WTC11 (cell line): ENCODE results near the gene ROR2. TPM values are rescaled to one million over a fixed set of nuclear protein-coding genes. Genes with fewer than 3 reads are reported as not detected.

Source experiments
- ATAC-seq: fragments of 200-7000 bp; cut with Tn5 transposase; 2 replicates; pipeline ENCODE4 v1.10.0; 2021; ENCODE audit warnings: mild to moderate bottlenecking, moderate library complexity
- CTCF ChIA-PET: fragments of 300-600 bp; sonication (Branson Sonifier 250); formaldehyde crosslinking; loops from one replicate; lab custom pipeline; 2021; ENCODE audit warnings: antibody characterized with exemption; lab: Charles Lee
- POLR2A ChIA-PET: fragments of 350-600 bp; sonication (Branson Sonifier 250); formaldehyde crosslinking; loops from one replicate; lab custom pipeline; 2021; ENCODE audit warnings: antibody characterized with exemption; lab: Charles Lee
- DNase-seq: peaks from one replicate; pipeline ENCODE4 v3.0.0; 2021; ENCODE audit warnings: low spot score
- H3K27ac Mint-ChIP-seq: 2 replicates; pipeline ENCODE4 v1.8.0; 2021; ENCODE audit warnings: mixed read lengths
- H3K27me3 Mint-ChIP-seq: 2 replicates; pipeline ENCODE4 v1.8.0; 2021; ENCODE audit warnings: low read depth, mild to moderate bottlenecking, moderate library complexity, mixed read lengths
- H3K36me3 Mint-ChIP-seq: 2 replicates; pipeline ENCODE4 v1.8.0; 2021; ENCODE audit warnings: mixed read lengths
- H3K4me1 Mint-ChIP-seq: 2 replicates; pipeline ENCODE4 v1.8.0; 2022; ENCODE audit warnings: mixed read lengths
- H3K4me3 Mint-ChIP-seq: 2 replicates; pipeline ENCODE4 v1.8.0; 2021; ENCODE audit warnings: mild to moderate bottlenecking, moderate library complexity, mixed read lengths
- H3K9me3 Mint-ChIP-seq: 2 replicates; pipeline ENCODE4 v1.8.0; 2021; ENCODE audit warnings: mixed read lengths
- CREB1 ChIP-seq: sonication (generic); formaldehyde crosslinking; IDR thresholded peaks from 2 replicates; pipeline ENCODE4 v1.8.0; 2023; ENCODE audit warnings: mild to moderate bottlenecking, missing genetic modification reagents
- HMGA2 ChIP-seq: fragments of 250-450 bp; sonication (Bioruptor Pico); IDR thresholded peaks from 2 replicates; pipeline ENCODE4 v1.4.0; 2021; ENCODE audit warnings: mild to moderate bottlenecking, moderate library complexity
- ZNF263 ChIP-seq: sonication (generic); formaldehyde crosslinking; IDR thresholded peaks from 2 replicates; pipeline ENCODE4 v1.8.1; 2022; ENCODE audit warnings: low read depth, mild to moderate bottlenecking, moderate library complexity, missing genetic modification reagents
- total RNA-seq: library from RNA; stranded (reverse); gene quantifications from 3 replicates; pipeline ENCODE4 v1.2.3, GENCODE V29; 2021
- TF ChIP-seq, protein P1 (sequence below): fragments of 250-450 bp; sonication (Bioruptor Pico); IDR thresholded peaks from 2 replicates; pipeline ENCODE4 v1.9.0; 2021; ENCODE audit warnings: mild to moderate bottlenecking, borderline replicate concordance
- TF ChIP-seq, protein P2 (sequence below): sonication (generic); formaldehyde crosslinking; IDR thresholded peaks from 2 replicates; pipeline ENCODE4 v1.8.1; 2022; ENCODE audit warnings: low read depth, missing genetic modification reagents, borderline replicate concordance
- TF ChIP-seq, protein P3 (sequence below): sonication (generic); formaldehyde crosslinking; IDR thresholded peaks from 2 replicates; pipeline ENCODE4 v1.8.1; 2022; ENCODE audit warnings: low read depth, mild to moderate bottlenecking, moderate library complexity, missing genetic modification reagents, borderline replicate concordance
- TF ChIP-seq, protein P4 (sequence below): sonication (generic); formaldehyde crosslinking; IDR thresholded peaks from 2 replicates; pipeline ENCODE4 v1.8.0; 2023; ENCODE audit warnings: missing genetic modification reagents
- TF ChIP-seq, protein P5 (sequence below): sonication (generic); formaldehyde crosslinking; IDR thresholded peaks from 2 replicates; pipeline ENCODE4 v1.8.0; 2022; ENCODE audit warnings: mild to moderate bottlenecking, missing genetic modification reagents

The ROR2 gene
- total RNA-seq, 1 experiment from 2014 or later: 19.8 TPM

DNA sequence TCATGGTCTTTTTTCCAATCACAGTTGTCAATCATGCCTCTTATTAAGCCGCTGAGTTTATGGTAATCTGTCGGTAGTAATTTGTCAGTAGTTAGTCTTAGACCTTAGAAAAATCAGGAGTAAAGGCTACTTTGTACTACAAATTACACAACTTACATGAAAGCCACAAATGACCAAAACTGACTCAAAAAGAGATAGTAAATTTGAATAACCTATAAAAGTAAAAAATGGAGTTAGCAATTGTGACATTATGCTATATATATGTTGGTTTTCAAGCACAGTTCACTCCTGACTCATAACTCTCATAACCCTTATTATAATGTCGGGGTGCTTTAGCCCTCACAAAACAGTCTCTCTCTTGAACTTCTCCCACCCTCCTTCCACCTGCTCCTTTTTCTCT lies 251.8 kb downstream of the ROR2 start:
- no peak for ATAC-seq
- H3K9me3 Mint-ChIP-seq: peaks cover 6% of the 10 kb centered on the region
- CTCF ChIA-PET: interaction anchor here (0.8 kb wide), 1 partner anchor 29 kb away, joined by 3 read pairs; no protein-coding TSS in a partner anchor

DNA sequence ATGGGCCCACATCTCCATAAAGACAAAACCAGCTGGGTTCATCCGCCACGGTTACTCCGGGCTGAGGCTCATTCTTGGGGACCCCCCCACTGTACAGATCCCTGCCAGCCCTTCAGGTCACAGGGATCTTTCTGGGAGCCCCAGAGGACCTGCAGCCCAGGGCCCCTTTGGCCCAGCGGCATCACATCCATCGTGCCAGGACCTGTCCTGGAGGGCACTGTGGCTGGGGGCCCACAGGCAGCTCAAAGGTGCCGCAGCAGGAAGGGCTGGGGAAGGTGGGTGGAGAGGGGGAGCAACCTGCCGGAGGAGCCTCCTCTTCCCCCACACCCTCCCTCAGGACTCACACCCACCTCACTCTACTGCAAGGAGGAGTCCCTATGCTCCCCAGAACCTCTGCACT lies 252.8 kb downstream of the ROR2 start:
- DNase-seq (no peak), ATAC-seq (no peak)
- POLR2A ChIA-PET: no interaction called here
- peaks cover 28% of the 10 kb centered on the region for H3K4me1 Mint-ChIP-seq
- no peaks in the 10 kb centered on the region for H3K9me3 Mint-ChIP-seq
- CTCF ChIA-PET: no interaction called here
- H3K27ac Mint-ChIP-seq: no peak overlapping the region
- no peak overlapping the region for H3K4me3 Mint-ChIP-seq
- H3K27me3 Mint-ChIP-seq: no peaks in the 10 kb centered on the region
- no peaks in the 10 kb centered on the region for H3K36me3 Mint-ChIP-seq
- no peak for TF ChIP-seq CREB1

More for the DNA sequence above, 251.8 kb downstream of the ROR2 start:
- H3K4me1 Mint-ChIP-seq: peaks cover 21% of the 10 kb centered on the region
- no peak for DNase-seq
- TF ChIP-seq, protein P1, sequence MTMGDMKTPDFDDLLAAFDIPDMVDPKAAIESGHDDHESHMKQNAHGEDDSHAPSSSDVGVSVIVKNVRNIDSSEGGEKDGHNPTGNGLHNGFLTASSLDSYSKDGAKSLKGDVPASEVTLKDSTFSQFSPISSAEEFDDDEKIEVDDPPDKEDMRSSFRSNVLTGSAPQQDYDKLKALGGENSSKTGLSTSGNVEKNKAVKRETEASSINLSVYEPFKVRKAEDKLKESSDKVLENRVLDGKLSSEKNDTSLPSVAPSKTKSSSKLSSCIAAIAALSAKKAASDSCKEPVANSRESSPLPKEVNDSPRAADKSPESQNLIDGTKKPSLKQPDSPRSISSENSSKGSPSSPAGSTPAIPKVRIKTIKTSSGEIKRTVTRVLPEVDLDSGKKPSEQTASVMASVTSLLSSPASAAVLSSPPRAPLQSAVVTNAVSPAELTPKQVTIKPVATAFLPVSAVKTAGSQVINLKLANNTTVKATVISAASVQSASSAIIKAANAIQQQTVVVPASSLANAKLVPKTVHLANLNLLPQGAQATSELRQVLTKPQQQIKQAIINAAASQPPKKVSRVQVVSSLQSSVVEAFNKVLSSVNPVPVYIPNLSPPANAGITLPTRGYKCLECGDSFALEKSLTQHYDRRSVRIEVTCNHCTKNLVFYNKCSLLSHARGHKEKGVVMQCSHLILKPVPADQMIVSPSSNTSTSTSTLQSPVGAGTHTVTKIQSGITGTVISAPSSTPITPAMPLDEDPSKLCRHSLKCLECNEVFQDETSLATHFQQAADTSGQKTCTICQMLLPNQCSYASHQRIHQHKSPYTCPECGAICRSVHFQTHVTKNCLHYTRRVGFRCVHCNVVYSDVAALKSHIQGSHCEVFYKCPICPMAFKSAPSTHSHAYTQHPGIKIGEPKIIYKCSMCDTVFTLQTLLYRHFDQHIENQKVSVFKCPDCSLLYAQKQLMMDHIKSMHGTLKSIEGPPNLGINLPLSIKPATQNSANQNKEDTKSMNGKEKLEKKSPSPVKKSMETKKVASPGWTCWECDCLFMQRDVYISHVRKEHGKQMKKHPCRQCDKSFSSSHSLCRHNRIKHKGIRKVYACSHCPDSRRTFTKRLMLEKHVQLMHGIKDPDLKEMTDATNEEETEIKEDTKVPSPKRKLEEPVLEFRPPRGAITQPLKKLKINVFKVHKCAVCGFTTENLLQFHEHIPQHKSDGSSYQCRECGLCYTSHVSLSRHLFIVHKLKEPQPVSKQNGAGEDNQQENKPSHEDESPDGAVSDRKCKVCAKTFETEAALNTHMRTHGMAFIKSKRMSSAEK (CRISPR knock-in tag): no peak
- TF ChIP-seq, protein P2, sequence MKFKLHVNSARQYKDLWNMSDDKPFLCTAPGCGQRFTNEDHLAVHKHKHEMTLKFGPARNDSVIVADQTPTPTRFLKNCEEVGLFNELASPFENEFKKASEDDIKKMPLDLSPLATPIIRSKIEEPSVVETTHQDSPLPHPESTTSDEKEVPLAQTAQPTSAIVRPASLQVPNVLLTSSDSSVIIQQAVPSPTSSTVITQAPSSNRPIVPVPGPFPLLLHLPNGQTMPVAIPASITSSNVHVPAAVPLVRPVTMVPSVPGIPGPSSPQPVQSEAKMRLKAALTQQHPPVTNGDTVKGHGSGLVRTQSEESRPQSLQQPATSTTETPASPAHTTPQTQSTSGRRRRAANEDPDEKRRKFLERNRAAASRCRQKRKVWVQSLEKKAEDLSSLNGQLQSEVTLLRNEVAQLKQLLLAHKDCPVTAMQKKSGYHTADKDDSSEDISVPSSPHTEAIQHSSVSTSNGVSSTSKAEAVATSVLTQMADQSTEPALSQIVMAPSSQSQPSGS (CRISPR knock-in tag): no peak
- TF ChIP-seq ZNF263 (CRISPR knock-in tag) (no peak), HMGA2 (CRISPR knock-in tag) (no peak)
- TF ChIP-seq, protein P3, sequence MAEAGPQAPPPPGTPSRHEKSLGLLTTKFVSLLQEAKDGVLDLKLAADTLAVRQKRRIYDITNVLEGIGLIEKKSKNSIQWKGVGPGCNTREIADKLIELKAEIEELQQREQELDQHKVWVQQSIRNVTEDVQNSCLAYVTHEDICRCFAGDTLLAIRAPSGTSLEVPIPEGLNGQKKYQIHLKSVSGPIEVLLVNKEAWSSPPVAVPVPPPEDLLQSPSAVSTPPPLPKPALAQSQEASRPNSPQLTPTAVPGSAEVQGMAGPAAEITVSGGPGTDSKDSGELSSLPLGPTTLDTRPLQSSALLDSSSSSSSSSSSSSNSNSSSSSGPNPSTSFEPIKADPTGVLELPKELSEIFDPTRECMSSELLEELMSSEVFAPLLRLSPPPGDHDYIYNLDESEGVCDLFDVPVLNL (CRISPR knock-in tag): no peak
- TF ChIP-seq, protein P4, sequence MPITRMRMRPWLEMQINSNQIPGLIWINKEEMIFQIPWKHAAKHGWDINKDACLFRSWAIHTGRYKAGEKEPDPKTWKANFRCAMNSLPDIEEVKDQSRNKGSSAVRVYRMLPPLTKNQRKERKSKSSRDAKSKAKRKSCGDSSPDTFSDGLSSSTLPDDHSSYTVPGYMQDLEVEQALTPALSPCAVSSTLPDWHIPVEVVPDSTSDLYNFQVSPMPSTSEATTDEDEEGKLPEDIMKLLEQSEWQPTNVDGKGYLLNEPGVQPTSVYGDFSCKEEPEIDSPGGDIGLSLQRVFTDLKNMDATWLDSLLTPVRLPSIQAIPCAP: no peak
- TF ChIP-seq, all 79 proteins: peak for 0
- POLR2A ChIA-PET: no interaction called here
- H3K4me3 Mint-ChIP-seq: no peak overlapping the region
- 0 out of 2 replicates have a peak, but pooled peaks cover under 1% of the 10 kb centered on the region for H3K36me3 Mint-ChIP-seq
- H3K27me3 Mint-ChIP-seq: no peaks in the 10 kb centered on the region
- H3K27ac Mint-ChIP-seq: no peak overlapping the region

DNA sequence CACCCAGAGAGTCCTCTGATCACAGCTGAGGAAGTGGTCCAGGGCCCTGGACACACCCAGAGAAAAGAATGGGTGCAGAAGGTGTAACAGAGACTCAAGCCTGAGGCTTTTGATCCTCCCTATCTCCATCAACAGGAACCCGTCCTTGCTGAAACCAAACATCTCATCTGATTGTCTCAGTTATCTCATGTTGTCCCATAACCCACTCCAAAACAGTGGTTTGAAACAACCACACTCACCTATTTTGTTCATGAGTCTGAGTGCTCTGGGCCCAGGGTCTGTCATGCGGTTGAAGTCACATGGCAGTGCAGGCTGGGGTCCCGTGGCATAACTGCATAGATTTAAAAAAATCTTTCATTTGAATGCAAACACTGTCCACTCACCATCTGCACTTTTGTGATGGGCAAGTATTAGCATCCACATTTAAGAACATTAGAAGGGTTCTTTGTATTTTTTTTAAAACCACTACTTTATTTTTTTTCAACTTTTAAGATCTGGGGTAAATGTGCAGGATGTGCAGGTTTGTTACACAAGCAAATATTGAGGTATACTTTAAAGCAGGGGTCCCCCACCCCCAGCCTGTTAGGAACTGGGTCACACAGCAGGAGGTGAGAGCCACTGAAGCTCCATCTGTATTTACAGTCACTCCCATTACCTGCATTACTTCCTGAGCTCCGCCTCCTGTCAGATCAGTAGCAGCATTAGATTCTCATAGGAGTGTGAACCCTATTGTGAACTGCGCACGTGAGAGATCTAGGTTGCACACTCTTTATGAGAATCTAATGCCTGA lies 255.8 kb downstream of the ROR2 start:
- Mint-ChIP-seq H3K27me3 (no peaks in the 10 kb centered on the region), H3K9me3 (no peaks in the 10 kb centered on the region), H3K36me3 (no peaks in the 10 kb centered on the region), H3K27ac (no peak overlapping the region), H3K4me3 (no peak overlapping the region), H3K4me1 (peaks cover 28% of the 10 kb centered on the region)
- POLR2A ChIA-PET: no interaction called here
- no peak for ATAC-seq
- TF ChIP-seq, protein P5, sequence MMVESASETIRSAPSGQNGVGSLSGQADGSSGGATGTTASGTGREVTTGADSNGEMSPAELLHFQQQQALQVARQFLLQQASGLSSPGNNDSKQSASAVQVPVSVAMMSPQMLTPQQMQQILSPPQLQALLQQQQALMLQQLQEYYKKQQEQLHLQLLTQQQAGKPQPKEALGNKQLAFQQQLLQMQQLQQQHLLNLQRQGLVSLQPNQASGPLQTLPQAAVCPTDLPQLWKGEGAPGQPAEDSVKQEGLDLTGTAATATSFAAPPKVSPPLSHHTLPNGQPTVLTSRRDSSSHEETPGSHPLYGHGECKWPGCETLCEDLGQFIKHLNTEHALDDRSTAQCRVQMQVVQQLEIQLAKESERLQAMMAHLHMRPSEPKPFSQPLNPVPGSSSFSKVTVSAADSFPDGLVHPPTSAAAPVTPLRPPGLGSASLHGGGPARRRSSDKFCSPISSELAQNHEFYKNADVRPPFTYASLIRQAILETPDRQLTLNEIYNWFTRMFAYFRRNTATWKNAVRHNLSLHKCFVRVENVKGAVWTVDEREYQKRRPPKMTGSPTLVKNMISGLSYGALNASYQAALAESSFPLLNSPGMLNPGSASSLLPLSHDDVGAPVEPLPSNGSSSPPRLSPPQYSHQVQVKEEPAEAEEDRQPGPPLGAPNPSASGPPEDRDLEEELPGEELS: no peak
- no peak for DNase-seq
- CTCF ChIA-PET: no interaction called here
